Immature natural killer cell (primary cell): ENCODE measurements around the gene PCDHB2. TPM values are rescaled to one million over a fixed set of nuclear protein-coding genes. Genes with fewer than 3 reads are reported as not detected.
"Not testable (repeated sequence)": the region's sequence is repeated elsewhere in the genome, so short reads cannot be mapped to it uniquely, and the experiment has no call there.

Source experiments
- DNase-seq, 3 donors: peaks; one replicate each; pipeline ENCODE4 v3.0.0; 2022; ENCODE audit warnings: mixed read lengths in 1 of 3
- H3K27ac Mint-ChIP-seq, 6 donors: one replicate each; pipeline ENCODE4 v1.8.0; 2020; ENCODE audit warnings: mixed read lengths in 6 of 6, mild to moderate bottlenecking in 5 of 6, inconsistent platforms in 4 of 6, moderate library complexity in 3 of 6
- H3K27me3 Mint-ChIP-seq, 3 donors: one replicate each; pipeline ENCODE4 v1.8.0; 2020 to 2021; ENCODE audit warnings: low read depth in 3 of 3, mild to moderate bottlenecking in 3 of 3, mixed read lengths in 3 of 3, moderate library complexity in 3 of 3, inconsistent platforms in 1 of 3
- H3K36me3 Mint-ChIP-seq, 3 donors: one replicate each; pipeline ENCODE4 v1.8.0; 2020; ENCODE audit warnings: mixed read lengths in 3 of 3, inconsistent platforms in 2 of 3, mild to moderate bottlenecking in 2 of 3
- H3K4me1 Mint-ChIP-seq, 2 donors: one replicate each; pipeline ENCODE4 v1.8.0; 2020; ENCODE audit warnings: inconsistent platforms in 2 of 2, mild to moderate bottlenecking in 2 of 2, mixed read lengths in 2 of 2, moderate library complexity in 1 of 2
- H3K4me3 Mint-ChIP-seq, 5 donors: one replicate each; pipeline ENCODE4 v1.8.0; 2020; ENCODE audit warnings: mild to moderate bottlenecking in 5 of 5, mixed read lengths in 5 of 5, inconsistent platforms in 3 of 5, moderate library complexity in 3 of 5
- H3K9me3 Mint-ChIP-seq, 6 donors: one replicate each; pipeline ENCODE4 v1.8.0; 2020; ENCODE audit warnings: mild to moderate bottlenecking in 6 of 6, mixed read lengths in 6 of 6, inconsistent platforms in 4 of 6, moderate library complexity in 3 of 6
- polyA plus RNA-seq, 3 donors: library from polyadenylated mRNA; unstranded; fragments of 300-500 nt; fragmentation: Illumina TruSeq; gene quantifications; one replicate each; pipeline ENCODE4 v1.2.3, GENCODE V29; 2021

Gene PCDHB2
- polyA plus RNA-seq, result not detected

DNA sequence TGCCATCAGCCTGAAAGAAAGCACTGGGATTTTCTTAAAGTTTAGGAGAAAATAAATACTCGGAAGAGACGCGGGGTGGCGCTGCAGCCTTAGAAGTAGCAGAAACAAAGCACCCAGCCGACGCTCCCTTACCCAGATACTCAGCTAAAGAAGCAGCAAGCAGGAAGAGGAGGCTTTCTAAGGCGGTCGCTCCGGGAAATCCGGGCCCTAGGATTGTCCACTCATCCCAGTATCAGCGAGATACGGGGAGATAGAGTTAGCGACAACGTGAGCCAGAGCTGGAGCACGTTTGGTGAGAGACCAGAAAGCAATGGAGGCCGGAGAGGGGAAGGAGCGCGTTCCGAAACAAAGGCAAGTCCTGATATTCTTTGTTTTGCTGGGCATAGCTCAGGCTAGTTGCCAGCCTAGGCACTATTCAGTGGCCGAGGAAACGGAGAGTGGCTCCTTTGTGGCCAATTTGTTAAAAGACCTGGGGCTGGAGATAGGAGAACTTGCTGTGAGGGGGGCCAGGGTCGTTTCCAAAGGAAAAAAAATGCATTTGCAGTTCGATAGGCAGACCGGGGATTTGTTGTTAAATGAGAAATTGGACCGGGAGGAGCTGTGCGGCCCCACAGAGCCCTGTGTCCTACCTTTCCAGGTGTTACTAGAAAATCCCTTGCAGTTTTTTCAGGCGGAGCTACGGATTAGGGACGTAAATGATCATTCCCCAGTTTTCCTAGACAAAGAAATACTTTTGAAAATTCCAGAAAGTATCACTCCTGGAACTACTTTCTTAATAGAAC is at the start of gene PCDHB2:
TSS of gene PCDHB2 (plus strand) at position 135 of the 782 bp plus-strand sequence. CDS start at position 311, 176 bp downstream.
- Mint-ChIP-seq H3K36me3 (peaks cover 0 to 3% (median 0%) of the 10 kb centered on the region in 3 donors), H3K4me3 (peak within 1 kb of the TSS in 1 of 5 donors; percentile 30), H3K27me3 (peaks cover 5 to 8% (median 5%) of the 10 kb centered on the region in 3 donors), H3K4me1 (no peaks in the 10 kb centered on the region), H3K9me3 (peaks cover 13 to 46% (median 21%) of the 10 kb centered on the region in 6 donors), H3K27ac (no peak within 1 kb of the TSS)
- DNase-seq, result no peak

DNA sequence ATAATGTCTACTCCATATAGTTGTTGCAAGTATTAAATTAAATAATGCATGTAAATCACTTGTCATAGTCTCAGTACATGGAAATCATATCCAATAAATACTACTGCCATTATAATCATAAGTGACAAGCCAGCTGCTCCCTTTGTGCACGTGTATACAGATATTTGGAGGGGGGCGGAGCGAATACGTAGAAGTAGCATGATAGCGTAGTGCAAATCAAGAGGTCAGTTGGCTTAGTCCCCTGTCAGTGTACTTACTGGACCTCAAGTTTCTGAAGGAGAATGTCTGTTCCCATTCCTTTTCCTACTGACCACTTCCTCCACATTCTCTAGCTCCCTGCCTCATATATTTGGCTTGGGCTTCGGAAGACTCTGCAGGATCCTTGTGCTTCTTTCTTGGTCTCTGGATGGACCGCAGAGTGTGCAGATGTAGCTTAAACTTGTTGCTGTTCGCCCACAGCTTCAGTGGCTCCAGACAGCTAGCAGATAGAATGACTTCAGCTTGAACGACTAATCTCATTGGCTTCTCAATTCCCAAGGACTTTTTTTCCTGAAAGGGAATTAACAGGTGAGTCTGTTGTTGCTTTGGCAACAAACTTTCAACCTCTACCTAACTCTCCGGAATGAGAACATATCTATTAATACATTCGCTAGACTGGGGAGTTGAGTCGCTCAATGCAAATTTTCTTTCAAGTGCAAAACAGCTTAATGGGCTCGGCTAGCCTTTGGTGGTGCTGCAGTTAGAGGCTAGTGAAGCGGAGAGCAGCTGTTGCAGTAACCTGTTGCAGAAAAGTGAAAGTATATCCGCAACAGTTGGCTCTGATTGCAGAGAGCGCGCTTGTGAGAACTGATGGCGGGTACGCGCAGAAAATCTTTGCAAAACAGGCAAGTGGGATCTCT is 43.5 kb upstream of the PCDHB2 start, which contains the start of gene PCDHB1:
TSS of gene PCDHB1 (plus strand) at position 753 of the 899 bp plus-strand sequence. CDS start at position 850, 97 bp downstream.
- Mint-ChIP-seq H3K36me3 (peaks cover 0 to 4% (median 3%) of the 10 kb centered on the region in 3 donors), H3K9me3 (peaks cover 6 to 28% (median 8%) of the 10 kb centered on the region in 6 donors), H3K27ac (no peak within 1 kb of the TSS), H3K4me1 (peaks cover 0 to 1% of the 10 kb centered on the region in 2 donors), H3K4me3 (peak within 1 kb of the TSS in 4 of 5 donors; percentile 4 to 61 (median 16)), H3K27me3 (peaks cover 4 to 14% (median 9%) of the 10 kb centered on the region in 3 donors)
- DNase-seq, result no peak

- Mint-ChIP-seq H3K27me3 (peaks cover 4 to 9% (median 7%) of the 10 kb centered on the region in 3 donors), H3K36me3 (peaks cover 0 to 4% (median 3%) of the 10 kb centered on the region in 3 donors), H3K9me3 (peaks cover 6 to 28% (median 7%) of the 10 kb centered on the region in 6 donors), H3K27ac (no peak overlapping the region), H3K4me1 (peaks cover 0 to 1% of the 10 kb centered on the region in 2 donors), H3K4me3 (peak overlapping the region in 4 of 5 donors; percentile 4 to 61 (median 16))
- no peak for DNase-seq
These were observed 42.9 kb upstream of the PCDHB2 start for GRCh38 chr5:141051521-141051866.

DNA sequence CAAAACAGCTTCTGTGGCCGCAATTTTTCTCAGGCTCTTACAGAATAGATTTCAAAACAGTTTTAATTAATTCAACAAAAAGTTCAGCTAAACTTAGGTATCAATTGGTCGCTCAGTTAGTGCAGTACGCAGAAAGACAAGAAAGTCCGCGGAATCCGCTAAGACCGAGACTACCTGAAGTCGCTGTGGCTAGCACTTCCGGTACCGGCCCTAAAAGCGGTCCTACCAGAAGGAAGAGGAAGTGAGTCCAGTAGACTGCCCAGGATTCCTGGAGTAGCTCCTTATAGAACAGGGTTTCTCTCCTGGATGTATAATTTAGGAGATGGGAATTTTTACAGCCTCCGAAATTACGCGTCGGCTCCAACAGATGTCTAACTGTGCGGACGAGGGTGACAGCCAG is 16.6 kb upstream of the PCDHB2 start:
- Mint-ChIP-seq H3K36me3 (no peaks in the 10 kb centered on the region), H3K27ac (no peak overlapping the region), H3K27me3 (peaks cover 0 to 9% (median 5%) of the 10 kb centered on the region in 3 donors), H3K4me1 (no peaks in the 10 kb centered on the region), H3K9me3 (peaks cover 2 to 32% (median 13%) of the 10 kb centered on the region in 6 donors), H3K4me3 (peak overlapping the region in 1 of 5 donors; percentile 3)
- DNase-seq, result no peak

GRCh38 chr5:141082228-141082627 is 12.2 kb upstream of the PCDHB2 start:
- H3K36me3 Mint-ChIP-seq, result peaks cover 0 to 4% (median 0%) of the 10 kb centered on the region in 3 donors
- H3K9me3 Mint-ChIP-seq, result peaks cover 4 to 40% (median 19%) of the 10 kb centered on the region in 6 donors
- H3K27me3 Mint-ChIP-seq, result peaks cover 2 to 14% (median 2%) of the 10 kb centered on the region in 3 donors
- DNase-seq, result no peak
- no peak overlapping the region for H3K4me3 Mint-ChIP-seq
- no peak overlapping the region for H3K27ac Mint-ChIP-seq
- no peaks in the 10 kb centered on the region for H3K4me1 Mint-ChIP-seq

DNA sequence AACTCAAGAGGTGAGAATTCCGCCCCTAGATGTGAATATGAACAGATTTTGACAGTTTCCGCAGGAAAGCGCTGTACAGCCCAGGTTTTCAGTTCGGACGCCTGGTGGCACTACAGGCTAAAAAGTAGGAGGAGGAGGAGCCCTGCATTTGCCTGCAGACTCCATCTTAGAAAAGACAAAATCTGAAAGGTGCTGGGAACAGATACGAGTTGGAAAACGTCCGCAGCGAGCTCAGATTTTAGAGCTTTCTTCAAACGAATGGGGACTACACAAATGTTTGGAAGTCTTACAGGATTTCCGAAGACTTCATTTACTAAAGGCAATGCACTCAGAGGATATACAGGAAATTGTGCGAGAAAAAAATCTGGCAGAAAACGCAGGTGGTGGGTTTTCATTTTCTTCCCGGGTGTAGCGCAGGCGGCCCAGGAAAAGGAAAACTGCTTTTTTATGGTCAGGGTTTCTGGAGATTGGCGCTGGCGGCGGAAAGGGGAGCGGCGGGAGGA is 9.9 kb upstream of the PCDHB2 start:
- H3K4me1 Mint-ChIP-seq, result no peaks in the 10 kb centered on the region
- peak overlapping the region; percentile 14 to 83 (median 60) for H3K4me3 Mint-ChIP-seq
- peaks cover 0 to 4% (median 0%) of the 10 kb centered on the region in 3 donors for H3K36me3 Mint-ChIP-seq
- peak overlapping the region in 1 of 6 donors; percentile 60 for H3K27ac Mint-ChIP-seq
- DNase-seq, result peak in 1 of 3 donors; percentile 33
- peaks cover 0 to 14% (median 2%) of the 10 kb centered on the region in 3 donors for H3K27me3 Mint-ChIP-seq
- peaks cover 4 to 34% (median 14%) of the 10 kb centered on the region in 6 donors for H3K9me3 Mint-ChIP-seq

- no peaks in the 10 kb centered on the region for H3K4me1 Mint-ChIP-seq
- no peak for DNase-seq
- H3K27me3 Mint-ChIP-seq, result peaks cover 5 to 8% (median 6%) of the 10 kb centered on the region in 3 donors
- H3K27ac Mint-ChIP-seq, result no peak overlapping the region
- H3K36me3 Mint-ChIP-seq, result peaks cover 0 to 3% (median 0%) of the 10 kb centered on the region in 3 donors
- H3K9me3 Mint-ChIP-seq, result peaks cover 13 to 51% (median 23%) of the 10 kb centered on the region in 6 donors
- H3K4me3 Mint-ChIP-seq, result no peak overlapping the region
These were observed 837 bp downstream of the PCDHB2 start for GRCh38 chr5:141095263-141095641.

- H3K27ac Mint-ChIP-seq, H3K4me3 Mint-ChIP-seq, DNase-seq, H3K4me1 Mint-ChIP-seq, H3K36me3 Mint-ChIP-seq: not testable (repeated sequence)
- Mint-ChIP-seq H3K27me3 (peaks cover 5 to 10% (median 6%) of the 10 kb centered on the region in 3 donors), H3K9me3 (peaks cover 14 to 61% (median 26%) of the 10 kb centered on the region in 6 donors)
These were observed 1.8 kb downstream of the PCDHB2 start for GRCh38 chr5:141096181-141096580.

GRCh38 chr5:141096586-141096985 is 2.2 kb downstream of the PCDHB2 start:
- H3K4me1 Mint-ChIP-seq, H3K27ac Mint-ChIP-seq, DNase-seq, H3K4me3 Mint-ChIP-seq, H3K36me3 Mint-ChIP-seq: not testable (repeated sequence)
- peaks cover 18 to 65% (median 28%) of the 10 kb centered on the region in 6 donors for H3K9me3 Mint-ChIP-seq
- H3K27me3 Mint-ChIP-seq, result peaks cover 5 to 10% (median 6%) of the 10 kb centered on the region in 3 donors

DNA sequence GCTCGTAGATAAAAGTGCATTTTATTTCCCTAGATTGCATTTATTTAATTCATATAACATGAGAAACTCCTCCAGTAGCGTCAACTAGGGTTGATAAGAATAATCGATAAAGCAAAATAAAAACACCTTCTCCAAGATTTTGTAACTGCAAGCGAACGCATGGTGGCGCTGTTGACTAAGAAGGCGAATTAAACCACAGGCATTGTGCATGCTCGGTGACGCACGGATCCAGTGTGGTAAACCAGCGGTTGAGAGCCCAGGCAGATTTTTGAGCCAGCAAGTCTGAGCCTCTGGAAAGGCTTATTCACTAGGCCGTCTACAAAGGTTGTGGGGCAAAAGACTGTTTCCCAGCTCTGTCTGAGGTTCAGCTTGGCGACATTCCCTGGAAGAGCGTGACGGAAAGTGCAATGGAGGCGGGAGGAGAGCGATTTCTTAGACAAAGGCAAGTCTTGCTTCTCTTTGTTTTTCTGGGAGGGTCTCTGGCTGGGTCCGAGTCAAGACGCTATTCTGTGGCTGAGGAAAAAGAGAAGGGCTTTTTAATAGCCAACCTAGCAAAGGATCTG is 5.9 kb downstream of the PCDHB2 start, which contains the start of gene PCDHB3:
TSS of gene PCDHB3 (plus strand) at position 231 of the 563 bp plus-strand sequence. CDS start at position 408, 177 bp downstream.
- peaks cover 16 to 49% (median 22%) of the 10 kb centered on the region in 6 donors for H3K9me3 Mint-ChIP-seq

GRCh38 chr5:141101059-141101458 is 6.6 kb downstream of the PCDHB2 start:
- Mint-ChIP-seq H3K36me3 (no peaks in the 10 kb centered on the region), H3K27ac (no peak overlapping the region), H3K4me3 (no peak overlapping the region), H3K4me1 (no peaks in the 10 kb centered on the region), H3K27me3 (peaks cover 0 to 6% (median 4%) of the 10 kb centered on the region in 3 donors), H3K9me3 (peaks cover 15 to 42% (median 19%) of the 10 kb centered on the region in 6 donors)
- DNase-seq, result no peak

More for the DNA sequence above, 5.9 kb downstream of the PCDHB2 start, which contains the start of gene PCDHB3:
- no peaks in the 10 kb centered on the region for H3K4me1 Mint-ChIP-seq
- peaks cover 2 to 6% (median 2%) of the 10 kb centered on the region in 3 donors for H3K27me3 Mint-ChIP-seq
- H3K36me3 Mint-ChIP-seq, result no peaks in the 10 kb centered on the region
- H3K4me3 Mint-ChIP-seq, result no peak within 1 kb of the TSS
- no peak for DNase-seq
- H3K27ac Mint-ChIP-seq, result no peak within 1 kb of the TSS

DNA sequence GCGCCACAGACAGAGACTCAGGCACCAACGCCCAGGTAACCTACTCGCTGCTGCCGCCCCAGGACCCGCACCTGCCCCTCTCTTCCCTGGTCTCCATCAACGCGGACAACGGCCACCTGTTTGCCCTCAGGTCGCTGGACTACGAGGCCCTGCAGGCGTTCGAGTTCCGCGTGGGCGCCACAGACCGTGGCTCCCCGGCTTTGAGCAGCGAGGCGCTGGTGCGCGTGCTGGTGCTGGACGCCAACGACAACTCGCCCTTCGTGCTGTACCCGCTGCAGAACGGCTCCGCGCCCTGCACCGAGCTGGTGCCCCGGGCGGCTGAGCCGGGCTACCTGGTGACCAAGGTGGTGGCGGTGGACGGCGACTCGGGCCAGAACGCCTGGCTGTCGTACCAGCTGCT is 7.7 kb downstream of the PCDHB2 start:
- H3K4me3 Mint-ChIP-seq, DNase-seq, H3K4me1 Mint-ChIP-seq, H3K27me3 Mint-ChIP-seq, H3K27ac Mint-ChIP-seq, H3K36me3 Mint-ChIP-seq: not testable (repeated sequence)
- peaks cover 15 to 44% (median 19%) of the 10 kb centered on the region in 6 donors for H3K9me3 Mint-ChIP-seq

- not testable (repeated sequence) for H3K4me1 Mint-ChIP-seq, H3K27me3 Mint-ChIP-seq, H3K36me3 Mint-ChIP-seq, DNase-seq, H3K27ac Mint-ChIP-seq, H3K4me3 Mint-ChIP-seq
- H3K9me3 Mint-ChIP-seq, result peaks cover 12 to 44% (median 20%) of the 10 kb centered on the region in 6 donors
These were observed 8.1 kb downstream of the PCDHB2 start for GRCh38 chr5:141102471-141102870.
